Neural cell (in vitro differentiated cells): ENCODE measurements around the gene PRLH. TPM values are rescaled to one million over a fixed set of nuclear protein-coding genes. Genes with fewer than 3 reads are reported as not detected.

Experiments
- H2AFZ ChIP-seq: fragments of 200-600, 300-800 bp; sonication (generic), shearing (Covaris generic); 2 replicates; pipeline ENCODE4 v1.6.0; 2014; ENCODE audit warnings: low read depth, mild to moderate bottlenecking, antibody characterized with exemption, low read length, moderate library complexity
- H3F3A ChIP-seq: fragments of 200-600 bp; shearing (Covaris generic); 2 replicates; pipeline ENCODE4 v1.6.1; 2016; ENCODE audit warnings: mild to moderate bottlenecking, moderate library complexity, mixed read lengths, antibody characterized with exemption, low read length; ENCODE audit not compliant: insufficient read depth, poor library complexity, severe bottlenecking
- H3K27ac ChIP-seq: fragments of 200-600, 300-800 bp; sonication (generic), shearing (Covaris generic); 2 replicates; pipeline ENCODE4 v1.5.1; 2014; ENCODE audit warnings: mild to moderate bottlenecking, low read length, moderate library complexity
- H3K27me3 ChIP-seq: fragments of 300-800, 200-600 bp; sonication (generic), shearing (Covaris generic); 2 replicates; pipeline ENCODE4 v1.6.0; 2014; ENCODE audit warnings: mild to moderate bottlenecking, low read depth, low read length, moderate library complexity; ENCODE audit not compliant: insufficient read depth
- H3K36me3 ChIP-seq: fragments of 300-800, 200-600 bp; sonication (generic), shearing (Covaris generic); 2 replicates; pipeline ENCODE4 v1.5.1; 2014; ENCODE audit warnings: mild to moderate bottlenecking, antibody characterized with exemption, low read length, moderate library complexity; ENCODE audit not compliant: insufficient read depth
- H3K4me2 ChIP-seq: fragments of 300-800, 200-600 bp; sonication (generic), shearing (Covaris generic); 2 replicates; pipeline ENCODE4 v1.6.0; 2014; ENCODE audit warnings: mild to moderate bottlenecking, low read length
- H3K4me3 ChIP-seq: fragments of 300-800, 200-600 bp; sonication (generic), shearing (Covaris generic); 2 replicates; pipeline ENCODE4 v1.5.1; 2014; ENCODE audit warnings: mild to moderate bottlenecking, low read length, moderate library complexity
- H3K79me2 ChIP-seq: fragments of 200-600 bp; shearing (Covaris generic); replicated peaks from 2 replicates; pipeline ENCODE4 v1.6.0; 2014; ENCODE audit warnings: mild to moderate bottlenecking, low read length, moderate library complexity; ENCODE audit not compliant: insufficient read depth
- H3K9ac ChIP-seq: fragments of 300-800, 200-600 bp; sonication (generic), shearing (Covaris generic); 2 replicates; pipeline ENCODE4 v1.6.1; 2016; ENCODE audit warnings: mild to moderate bottlenecking, low read length, mixed read lengths
- H3K9me2 ChIP-seq: fragments of 200-600 bp; shearing (Covaris generic); 2 replicates; pipeline ENCODE4 v1.6.1; 2016; ENCODE audit warnings: mild to moderate bottlenecking, low read length, mixed read lengths; ENCODE audit not compliant: insufficient read depth
- H3K9me3 ChIP-seq: fragments of 200-600, 300-800 bp; sonication (generic), shearing (Covaris generic); 2 replicates; pipeline ENCODE4 v1.6.1; 2016; ENCODE audit warnings: mild to moderate bottlenecking, mixed run types, low read length, moderate library complexity, mixed read lengths
- H4K20me1 ChIP-seq: fragments of 200-600 bp; shearing (Covaris generic); 2 replicates; pipeline ENCODE4 v1.6.1; 2016; ENCODE audit warnings: mild to moderate bottlenecking, mixed run types; ENCODE audit not compliant: insufficient read depth
- EP300 ChIP-seq: fragments of 450-650 bp; conservative IDR thresholded peaks from 2 replicates; pipeline ENCODE4 v1.6.1; 2014; ENCODE audit warnings: antibody characterized with exemption, mild to moderate bottlenecking, moderate library complexity; ENCODE audit not compliant: poor library complexity, severe bottlenecking
- EZH2 ChIP-seq: fragments of 200-600, 300-800 bp; shearing (Covaris generic), sonication (generic); IDR thresholded peaks from 2 replicates; pipeline ENCODE4 v1.6.1; 2014; ENCODE audit warnings: antibody characterized with exemption, low read length, borderline replicate concordance, mild to moderate bottlenecking; ENCODE audit not compliant: insufficient read depth, poor library complexity, severe bottlenecking
- MXI1 ChIP-seq: fragments of 450-650 bp; conservative IDR thresholded peaks from 2 replicates; pipeline ENCODE4 v1.6.1; 2014; ENCODE audit warnings: antibody characterized with exemption, mild to moderate bottlenecking; ENCODE audit not compliant: poor library complexity, severe bottlenecking
- POLR2AphosphoS5 ChIP-seq: IDR thresholded peaks from 2 replicates; pipeline ENCODE4 v1.6.1; 2012
- RAD21 ChIP-seq: fragments of 450-650 bp; conservative IDR thresholded peaks from 2 replicates; pipeline ENCODE4 v1.6.1; 2014; ENCODE audit warnings: antibody characterized with exemption, mild to moderate bottlenecking, moderate library complexity
- SMC3 ChIP-seq: fragments of 450-650 bp; conservative IDR thresholded peaks from 2 replicates; pipeline ENCODE4 v1.6.1; 2014; ENCODE audit warnings: antibody characterized with exemption, mild to moderate bottlenecking, moderate library complexity; ENCODE audit not compliant: poor library complexity
- TAF1 ChIP-seq: IDR thresholded peaks from 2 replicates; pipeline ENCODE4 v1.6.1; 2012; ENCODE audit warnings: low read depth
- polyA plus RNA-seq: library from polyadenylated mRNA; depleted of rRNA; stranded (reverse); fragments of >200 nt; gene quantifications from 2 replicates; pipeline ENCODE4 v1.2.3, GENCODE V29; 2014
- TF ChIP-seq, protein P1 (sequence below): fragments of 450-650 bp; IDR thresholded peaks from 2 replicates; pipeline ENCODE4 v1.5.1; 2014; ENCODE audit warnings: antibody characterized with exemption, mild to moderate bottlenecking, moderate library complexity; ENCODE audit not compliant: poor library complexity, severe bottlenecking
- TF ChIP-seq, protein P2 (sequence below): IDR thresholded peaks from 2 replicates; pipeline ENCODE4 v1.6.1; 2012; ENCODE audit warnings: borderline replicate concordance

The PRLH gene
- polyA plus RNA-seq, 1 donor from 2014 or later = not detected

DNA sequence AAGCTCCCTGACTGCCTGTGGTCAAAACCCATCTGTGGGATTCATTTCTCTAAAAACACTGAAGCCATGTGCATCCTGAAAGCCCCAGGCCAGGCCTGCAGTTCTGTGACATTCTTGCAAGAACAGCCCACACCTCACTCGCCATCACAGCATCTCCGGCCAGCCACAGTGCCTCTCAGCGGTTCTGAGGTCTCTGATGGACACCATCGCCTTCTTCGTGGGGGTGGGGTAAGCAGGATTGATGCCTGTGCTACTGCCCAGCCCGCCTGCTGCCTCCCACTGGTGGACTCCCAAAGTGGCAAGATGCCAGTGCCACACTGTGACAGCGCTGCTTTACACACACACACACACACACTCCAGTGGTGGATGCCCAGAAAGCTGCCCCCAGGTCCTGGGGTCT, 5.2 kb upstream of the PRLH start:
- no peak overlapping the region for H3K4me3 ChIP-seq
- H3K36me3 ChIP-seq = no peaks in the 10 kb centered on the region
- H4K20me1 ChIP-seq = no peaks in the 10 kb centered on the region
- H3K27me3 ChIP-seq = no peaks in the 10 kb centered on the region
- H2AFZ ChIP-seq = no peak overlapping the region
- H3K4me2 ChIP-seq = no peak overlapping the region
- TF ChIP-seq EP300 (no peak), POLR2AphosphoS5 (no peak), EZH2 (no peak), TAF1 (no peak), MXI1 (no peak), RAD21 (no peak), SMC3 (no peak)
- TF ChIP-seq, protein P1, sequence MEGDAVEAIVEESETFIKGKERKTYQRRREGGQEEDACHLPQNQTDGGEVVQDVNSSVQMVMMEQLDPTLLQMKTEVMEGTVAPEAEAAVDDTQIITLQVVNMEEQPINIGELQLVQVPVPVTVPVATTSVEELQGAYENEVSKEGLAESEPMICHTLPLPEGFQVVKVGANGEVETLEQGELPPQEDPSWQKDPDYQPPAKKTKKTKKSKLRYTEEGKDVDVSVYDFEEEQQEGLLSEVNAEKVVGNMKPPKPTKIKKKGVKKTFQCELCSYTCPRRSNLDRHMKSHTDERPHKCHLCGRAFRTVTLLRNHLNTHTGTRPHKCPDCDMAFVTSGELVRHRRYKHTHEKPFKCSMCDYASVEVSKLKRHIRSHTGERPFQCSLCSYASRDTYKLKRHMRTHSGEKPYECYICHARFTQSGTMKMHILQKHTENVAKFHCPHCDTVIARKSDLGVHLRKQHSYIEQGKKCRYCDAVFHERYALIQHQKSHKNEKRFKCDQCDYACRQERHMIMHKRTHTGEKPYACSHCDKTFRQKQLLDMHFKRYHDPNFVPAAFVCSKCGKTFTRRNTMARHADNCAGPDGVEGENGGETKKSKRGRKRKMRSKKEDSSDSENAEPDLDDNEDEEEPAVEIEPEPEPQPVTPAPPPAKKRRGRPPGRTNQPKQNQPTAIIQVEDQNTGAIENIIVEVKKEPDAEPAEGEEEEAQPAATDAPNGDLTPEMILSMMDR = no peak
- TF ChIP-seq, protein P2, sequence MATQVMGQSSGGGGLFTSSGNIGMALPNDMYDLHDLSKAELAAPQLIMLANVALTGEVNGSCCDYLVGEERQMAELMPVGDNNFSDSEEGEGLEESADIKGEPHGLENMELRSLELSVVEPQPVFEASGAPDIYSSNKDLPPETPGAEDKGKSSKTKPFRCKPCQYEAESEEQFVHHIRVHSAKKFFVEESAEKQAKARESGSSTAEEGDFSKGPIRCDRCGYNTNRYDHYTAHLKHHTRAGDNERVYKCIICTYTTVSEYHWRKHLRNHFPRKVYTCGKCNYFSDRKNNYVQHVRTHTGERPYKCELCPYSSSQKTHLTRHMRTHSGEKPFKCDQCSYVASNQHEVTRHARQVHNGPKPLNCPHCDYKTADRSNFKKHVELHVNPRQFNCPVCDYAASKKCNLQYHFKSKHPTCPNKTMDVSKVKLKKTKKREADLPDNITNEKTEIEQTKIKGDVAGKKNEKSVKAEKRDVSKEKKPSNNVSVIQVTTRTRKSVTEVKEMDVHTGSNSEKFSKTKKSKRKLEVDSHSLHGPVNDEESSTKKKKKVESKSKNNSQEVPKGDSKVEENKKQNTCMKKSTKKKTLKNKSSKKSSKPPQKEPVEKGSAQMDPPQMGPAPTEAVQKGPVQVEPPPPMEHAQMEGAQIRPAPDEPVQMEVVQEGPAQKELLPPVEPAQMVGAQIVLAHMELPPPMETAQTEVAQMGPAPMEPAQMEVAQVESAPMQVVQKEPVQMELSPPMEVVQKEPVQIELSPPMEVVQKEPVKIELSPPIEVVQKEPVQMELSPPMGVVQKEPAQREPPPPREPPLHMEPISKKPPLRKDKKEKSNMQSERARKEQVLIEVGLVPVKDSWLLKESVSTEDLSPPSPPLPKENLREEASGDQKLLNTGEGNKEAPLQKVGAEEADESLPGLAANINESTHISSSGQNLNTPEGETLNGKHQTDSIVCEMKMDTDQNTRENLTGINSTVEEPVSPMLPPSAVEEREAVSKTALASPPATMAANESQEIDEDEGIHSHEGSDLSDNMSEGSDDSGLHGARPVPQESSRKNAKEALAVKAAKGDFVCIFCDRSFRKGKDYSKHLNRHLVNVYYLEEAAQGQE = no peak
- no peaks in the 10 kb centered on the region for H3K9me2 ChIP-seq
- no peaks in the 10 kb centered on the region for H3F3A ChIP-seq
- no peak overlapping the region for H3K27ac ChIP-seq
- H3K79me2 ChIP-seq = no peaks in the 10 kb centered on the region
- H3K9me3 ChIP-seq = no peaks in the 10 kb centered on the region
- H3K9ac ChIP-seq = no peak overlapping the region

DNA sequence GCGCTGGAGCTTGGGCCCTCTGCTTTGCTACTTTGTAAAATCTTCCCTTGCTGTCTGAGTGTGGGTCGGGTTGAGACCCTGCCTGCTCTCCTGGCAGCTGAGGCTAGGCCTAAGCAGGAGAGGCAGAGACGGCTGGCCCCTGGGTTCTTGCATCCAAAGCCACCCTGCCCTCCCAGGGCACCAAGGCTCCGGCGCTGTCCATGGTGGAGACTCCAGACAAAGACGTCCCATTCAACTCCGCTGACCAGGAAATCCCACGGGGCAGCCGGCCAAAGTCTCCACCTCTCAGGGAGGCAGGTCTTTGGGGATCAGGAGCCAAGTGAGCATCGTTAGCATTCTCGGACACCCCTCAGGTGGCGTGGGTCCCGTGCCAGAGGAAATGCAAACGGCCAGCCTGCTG, 2.6 kb upstream of the PRLH start:
- H4K20me1 ChIP-seq = no peaks in the 10 kb centered on the region
- H3K79me2 ChIP-seq = no peaks in the 10 kb centered on the region
- H3K9me2 ChIP-seq = no peaks in the 10 kb centered on the region
- H3F3A ChIP-seq = no peaks in the 10 kb centered on the region
- H3K36me3 ChIP-seq = no peaks in the 10 kb centered on the region
- H3K9ac ChIP-seq = no peak overlapping the region
- H3K4me2 ChIP-seq = no peak overlapping the region
- no peaks in the 10 kb centered on the region for H3K9me3 ChIP-seq
- no peak overlapping the region for H3K4me3 ChIP-seq
- no peak for TF ChIP-seq EZH2
- TF ChIP-seq, protein P2 = no peak
- TF ChIP-seq SMC3 = no peak
- TF ChIP-seq RAD21 = no peak
- no peak for TF ChIP-seq TAF1
- TF ChIP-seq EP300 = no peak
- TF ChIP-seq POLR2AphosphoS5 = no peak
- TF ChIP-seq, protein P1 = no peak
- no peak for TF ChIP-seq MXI1
- H3K27me3 ChIP-seq = no peaks in the 10 kb centered on the region
- no peak overlapping the region for H2AFZ ChIP-seq
- no peak overlapping the region for H3K27ac ChIP-seq
